ENCODE results near the gene ADISSP. TPM values are rescaled to one million over a fixed set of nuclear protein-coding genes. Genes with fewer than 3 reads are reported as not detected.

Gene ADISSP
- total and polyA plus RNA-seq, 12 donors = 7.7 to 21.0 (median 11.3) TPM

GRCh38 chr20:3808544-3808943, 41.0 kb upstream of the ADISSP start:
- peak overlapping the region; percentile 61 to 97 (median 92) for H3K27ac ChIP-seq
- H3K27me3 ChIP-seq = no peaks in the 10 kb centered on the region
- peaks cover 0 to 29% (median 3%) of the 10 kb centered on the region in 9 donors for H3K36me3 ChIP-seq
- DNase-seq (no peak), ATAC-seq (no peak)
- peaks cover 10 to 83% (median 57%) of the 10 kb centered on the region in 9 donors for H3K4me1 ChIP-seq
- intact Hi-C loops (cut with DNase I) = no loop called here
- H3K4me3 ChIP-seq = peak overlapping the region in 1 of 10 donors; percentile 10
- 88 to 95% methylated on average over 3 of the region's 3 CpGs for WGBS, 2 donors
- no peaks in the 10 kb centered on the region for H3K9me3 ChIP-seq
- no peak for TF ChIP-seq CTCF (IDR thresholded peaks at IDR 0.05)

- no peak for DNase-seq
These were observed 37.2 kb upstream of the ADISSP start for GRCh38 chr20:3804781-3805180.

GRCh38 chr20:3804254-3804751, 36.8 kb upstream of the ADISSP start:
- Histone ChIP-seq H3K36me3 (peaks cover 0 to 68% (median 20%) of the 10 kb centered on the region in 9 donors), H3K27ac (peak overlapping the region in 1 of 10 donors; percentile 93), H3K27me3 (no peaks in the 10 kb centered on the region), H3K4me1 (peaks cover 7 to 56% (median 30%) of the 10 kb centered on the region in 9 donors), H3K9me3 (no peaks in the 10 kb centered on the region), H3K4me3 (no peak overlapping the region)
- ATAC-seq (no peak), DNase-seq (no peak)
- 85 to 87% methylated on average over 11 of the region's 11 CpGs for WGBS, 2 donors
- no peak for TF ChIP-seq CTCF (IDR thresholded peaks at IDR 0.05)
- intact Hi-C loops (cut with DNase I) = no loop called here

More at GRCh38 chr20:3804781-3805180, 37.2 kb upstream of the ADISSP start:
- peaks cover 7 to 55% (median 30%) of the 10 kb centered on the region in 9 donors for H3K4me1 ChIP-seq
- intact Hi-C loops (cut with DNase I) = no loop called here
- H3K4me3 ChIP-seq = no peak overlapping the region
- TF ChIP-seq CTCF (IDR thresholded peaks at IDR 0.05) = no peak
- no peaks in the 10 kb centered on the region for H3K9me3 ChIP-seq
- no peak for ATAC-seq
- peak overlapping the region in 2 of 10 donors; percentile 93 to 97 for H3K27ac ChIP-seq
- H3K36me3 ChIP-seq = peaks cover 0 to 66% (median 20%) of the 10 kb centered on the region in 9 donors
- H3K27me3 ChIP-seq = no peaks in the 10 kb centered on the region
- 92 to 94% methylated on average over 11 of the region's 11 CpGs for WGBS, 2 donors

GRCh38 chr20:3803854-3804253, 36.3 kb upstream of the ADISSP start:
- H3K4me3 ChIP-seq = no peak overlapping the region
- H3K4me1 ChIP-seq = peaks cover 7 to 58% (median 31%) of the 10 kb centered on the region in 9 donors
- peaks cover 0 to 70% (median 20%) of the 10 kb centered on the region in 9 donors for H3K36me3 ChIP-seq
- no peaks in the 10 kb centered on the region for H3K9me3 ChIP-seq
- no peak for TF ChIP-seq CTCF (IDR thresholded peaks at IDR 0.05)
- intact Hi-C loops (cut with DNase I) = no loop called here
- H3K27ac ChIP-seq = no peak overlapping the region
- no peak for ATAC-seq
- H3K27me3 ChIP-seq = no peaks in the 10 kb centered on the region
- no peak for DNase-seq
- 88 to 96% methylated on average over 6 of the region's 6 CpGs for WGBS, 2 donors

Data from heart right ventricle (tissue), 16 donors.